ENCODE data around the gene CAT.

Gene CAT

DNA sequence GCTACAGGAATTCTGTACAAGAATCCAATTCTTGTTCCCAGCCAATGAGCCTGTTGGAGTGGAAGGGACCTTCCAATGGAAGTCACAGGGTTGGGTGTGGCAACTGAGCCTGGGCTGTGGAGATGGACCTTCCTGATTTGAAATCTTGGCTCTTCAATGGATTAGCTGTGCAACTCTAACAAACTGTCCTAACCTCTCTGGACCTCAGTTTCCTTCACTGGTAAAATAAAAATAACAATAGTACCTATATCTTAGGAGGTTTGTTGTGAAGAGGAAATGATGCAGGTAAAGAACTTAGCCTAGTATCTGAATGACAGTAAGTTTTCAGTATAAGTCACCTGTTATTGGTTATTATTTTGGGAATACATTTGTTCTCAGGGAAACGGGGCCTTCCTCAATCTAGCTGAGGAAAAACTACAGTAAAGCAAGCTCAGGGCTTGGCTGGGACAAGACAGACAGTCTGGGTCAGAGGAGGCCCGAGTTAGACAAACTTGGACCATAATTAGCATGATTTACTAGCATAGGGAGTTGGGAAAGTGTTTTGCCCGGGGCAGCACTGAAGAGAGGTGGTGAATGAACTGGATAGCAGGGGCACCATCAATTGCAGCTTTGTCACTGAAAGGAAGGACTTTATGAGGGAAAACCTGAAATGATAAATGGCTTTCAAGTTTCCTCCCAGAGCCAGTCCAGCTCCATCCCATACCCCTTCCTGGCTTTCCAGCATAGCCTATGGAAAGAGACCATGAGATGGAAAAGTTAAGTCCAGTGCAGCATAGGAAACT, 61.2 kb downstream of the CAT start:
- DNase-seq: no peak

DNA sequence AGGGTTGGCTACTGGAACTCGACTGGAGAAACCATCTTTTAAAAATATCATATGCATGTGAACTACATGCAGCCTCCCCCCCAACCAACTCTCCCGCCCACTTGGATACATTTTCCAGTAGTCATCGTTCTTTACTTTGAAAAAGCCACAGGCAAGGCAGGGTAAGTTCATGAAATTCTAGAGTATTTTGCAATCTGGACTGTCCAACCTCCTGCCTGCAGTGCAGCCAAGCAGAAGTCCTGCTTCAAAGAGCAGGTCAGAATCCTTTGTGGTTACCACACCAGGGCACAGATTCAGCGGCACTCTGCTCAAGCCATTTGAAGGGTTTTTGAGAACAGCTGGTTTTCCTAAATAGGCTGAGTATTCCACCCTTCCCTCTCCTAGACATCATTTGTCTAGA, 62.8 kb downstream of the CAT start:
- no peak for DNase-seq

DNA sequence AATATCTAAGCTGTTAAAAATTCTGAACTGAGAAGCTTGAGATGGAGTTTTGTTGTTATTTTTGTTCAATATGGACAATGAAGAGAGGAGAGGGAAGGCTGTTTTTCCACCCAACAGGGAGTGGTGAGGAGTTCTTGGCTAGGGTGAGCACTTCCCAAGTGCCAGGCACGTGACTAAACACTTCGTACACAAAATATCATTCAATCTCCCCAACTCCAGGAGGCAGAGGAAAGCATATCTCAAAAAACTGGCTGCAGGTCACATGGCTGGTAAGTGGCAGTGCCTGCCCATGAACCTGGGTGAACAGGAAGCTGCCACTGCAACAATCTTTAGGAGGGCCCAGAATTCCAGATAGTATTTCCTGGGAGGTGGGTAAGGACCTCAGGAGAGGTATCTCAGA, 63.2 kb downstream of the CAT start:
- no peak for DNase-seq

DNA sequence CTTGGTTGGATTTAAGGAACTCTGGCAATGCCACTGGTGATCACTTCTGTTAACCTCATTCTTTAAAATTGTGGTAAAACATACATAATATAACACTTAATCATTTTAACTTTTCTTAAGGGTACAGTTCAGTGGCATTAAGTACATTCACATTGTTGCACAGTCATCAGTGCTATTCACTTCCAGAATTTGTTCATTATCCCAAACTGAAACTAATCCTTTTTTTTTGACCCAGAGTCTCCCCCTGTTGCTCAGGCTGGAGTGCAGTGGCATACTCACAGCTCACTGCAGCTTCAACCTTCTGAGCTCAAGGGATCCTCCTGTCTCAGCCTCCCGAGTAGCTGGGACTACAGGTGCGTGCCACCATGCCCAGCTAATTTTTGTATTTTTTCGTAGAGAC, 64.2 kb downstream of the CAT start:
- no peak for DNase-seq

DNA sequence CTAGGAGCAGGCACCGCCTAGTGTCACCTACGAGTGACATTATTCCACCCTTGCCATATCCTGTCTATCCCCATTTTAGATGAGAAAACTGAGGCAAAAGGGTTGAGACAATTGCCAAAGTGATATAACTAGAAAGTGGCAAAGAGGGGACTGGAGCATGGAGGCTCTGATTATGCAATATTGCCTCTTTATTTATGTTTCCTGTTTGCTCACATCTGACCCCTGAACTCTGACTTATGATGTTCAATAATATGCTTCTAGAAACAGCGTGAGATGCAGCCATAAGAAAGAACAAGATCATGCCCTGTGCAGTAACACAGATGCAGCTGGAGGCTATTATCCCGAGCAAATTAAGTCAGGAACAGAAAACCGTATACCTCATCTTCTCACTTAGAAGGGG, 67.1 kb downstream of the CAT start:
- no peak for DNase-seq

DNA sequence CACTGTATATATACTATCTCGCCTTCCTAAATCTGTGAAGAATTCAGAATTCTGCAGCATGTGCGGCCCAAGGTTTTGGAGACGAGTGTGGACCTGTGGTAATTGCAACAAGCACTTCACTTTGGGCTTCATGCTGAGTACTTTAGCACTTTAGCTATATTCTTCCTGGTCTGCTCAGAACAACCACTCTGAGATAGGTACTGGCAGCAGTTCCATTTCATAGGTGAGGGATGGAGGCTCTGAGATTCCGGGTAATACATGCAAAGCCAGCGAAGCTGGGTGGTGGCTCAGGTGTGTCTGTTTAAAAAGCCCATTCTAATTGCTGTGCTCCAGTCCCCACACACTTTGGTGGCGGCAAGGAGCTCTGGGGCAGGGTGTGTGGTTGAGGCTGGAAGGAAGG, 68.4 kb downstream of the CAT start:
- DNase-seq: no peak

DNA sequence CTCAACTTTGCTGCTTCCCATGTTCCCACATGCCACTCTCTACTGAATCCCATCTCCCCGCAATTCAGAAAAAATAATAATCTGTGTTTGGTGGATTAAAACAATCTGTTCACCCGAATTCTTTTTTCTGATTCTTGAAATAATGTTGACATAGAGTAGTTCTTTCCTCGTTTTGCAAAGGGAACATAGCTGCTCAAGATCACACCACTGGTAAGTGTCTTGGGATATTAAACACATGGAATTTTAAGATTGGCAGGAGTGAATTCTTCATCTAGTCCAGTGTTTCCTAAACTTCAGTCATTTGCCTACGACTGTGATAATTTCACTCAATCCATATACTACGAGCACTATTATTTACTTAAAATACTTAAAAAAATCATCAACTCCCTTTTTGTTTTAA, 68.9 kb downstream of the CAT start:
- DNase-seq: no peak

DNA sequence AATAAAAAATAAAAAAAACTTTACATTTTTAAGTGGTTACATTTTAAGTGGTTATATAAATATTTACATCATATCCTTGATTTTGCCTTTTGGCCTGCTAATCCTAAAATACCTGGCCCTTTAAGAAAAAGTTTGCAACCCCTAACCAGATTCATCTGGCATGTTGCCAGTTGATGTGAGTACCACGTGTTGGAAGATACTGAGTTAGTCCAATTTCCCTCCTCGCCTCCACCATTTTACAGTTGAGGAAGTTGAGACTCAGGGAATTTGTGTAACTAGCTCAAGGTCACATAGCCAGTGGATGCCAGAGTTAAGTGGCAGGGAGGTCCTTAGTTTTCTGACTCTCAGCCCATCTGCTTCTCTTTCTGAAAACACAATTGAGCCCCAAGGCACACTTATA, 69.8 kb downstream of the CAT start:
- no peak for DNase-seq

DNA sequence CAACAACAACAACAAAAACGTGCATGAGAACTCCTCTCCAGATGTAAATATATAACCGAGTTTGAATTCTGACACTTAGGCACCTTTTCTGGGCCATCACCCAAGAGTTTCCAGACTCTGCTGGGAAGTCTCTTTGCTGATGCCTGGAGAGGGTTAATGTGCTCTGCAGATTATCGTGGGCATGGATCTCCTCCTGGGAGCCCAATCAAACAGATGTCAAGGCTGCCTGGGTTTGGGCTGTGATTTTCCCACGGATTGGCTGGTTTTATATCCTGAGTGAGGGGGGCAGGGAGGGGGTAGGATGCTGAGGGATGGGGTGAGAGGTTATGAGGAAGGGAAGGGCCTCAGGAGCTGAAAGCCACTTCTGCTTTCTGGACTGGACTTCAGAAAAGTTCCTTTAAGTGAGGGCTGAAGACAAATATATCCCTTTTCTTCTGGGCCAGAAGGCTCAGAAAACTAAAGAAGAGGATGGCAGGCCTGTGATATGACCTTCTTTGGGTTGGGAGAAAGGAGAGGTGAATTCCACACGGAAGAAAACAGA, 70.7 kb downstream of the CAT start:
- DNase-seq: no peak

DNA sequence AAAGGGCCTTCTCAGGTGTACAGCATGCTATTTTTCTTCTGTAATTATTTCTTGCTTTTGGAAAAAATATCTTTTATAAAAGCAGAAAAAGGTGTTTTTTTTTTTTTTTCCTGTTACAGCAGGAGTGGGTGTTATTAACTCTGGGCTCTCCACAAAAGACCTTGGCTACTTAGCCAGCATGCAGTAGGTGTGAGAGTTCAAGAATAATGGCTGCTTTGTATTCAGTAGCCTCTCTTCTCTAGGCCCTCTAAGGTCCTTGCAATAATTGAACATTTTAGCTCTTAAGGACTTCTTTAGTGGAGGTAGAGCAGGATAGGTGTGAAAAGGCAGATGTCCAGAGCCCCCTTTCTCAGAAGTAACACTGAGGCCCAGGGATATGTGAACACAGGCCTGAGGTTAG, 71.5 kb downstream of the CAT start:
- DNase-seq: no peak

DNA sequence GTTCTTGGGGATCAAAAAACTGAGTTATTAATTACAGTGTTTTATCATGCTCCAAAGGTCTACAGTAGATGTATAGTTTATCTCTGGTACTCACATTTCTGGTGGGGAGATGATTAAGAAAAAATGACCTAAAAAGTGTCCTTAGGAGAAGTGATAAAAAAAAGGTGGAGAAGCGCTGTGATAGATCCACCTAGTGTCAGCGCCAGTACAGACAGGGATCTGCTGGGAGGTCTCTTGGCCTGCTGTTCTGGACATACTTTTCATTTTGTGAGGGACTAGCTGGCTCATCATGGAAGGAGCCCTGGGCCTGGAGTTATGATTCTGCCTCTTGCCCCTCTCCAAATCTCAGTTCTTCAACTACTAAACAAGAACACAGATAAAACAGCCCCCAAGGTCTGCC, 71.9 kb downstream of the CAT start:
- DNase-seq: no peak

DNA sequence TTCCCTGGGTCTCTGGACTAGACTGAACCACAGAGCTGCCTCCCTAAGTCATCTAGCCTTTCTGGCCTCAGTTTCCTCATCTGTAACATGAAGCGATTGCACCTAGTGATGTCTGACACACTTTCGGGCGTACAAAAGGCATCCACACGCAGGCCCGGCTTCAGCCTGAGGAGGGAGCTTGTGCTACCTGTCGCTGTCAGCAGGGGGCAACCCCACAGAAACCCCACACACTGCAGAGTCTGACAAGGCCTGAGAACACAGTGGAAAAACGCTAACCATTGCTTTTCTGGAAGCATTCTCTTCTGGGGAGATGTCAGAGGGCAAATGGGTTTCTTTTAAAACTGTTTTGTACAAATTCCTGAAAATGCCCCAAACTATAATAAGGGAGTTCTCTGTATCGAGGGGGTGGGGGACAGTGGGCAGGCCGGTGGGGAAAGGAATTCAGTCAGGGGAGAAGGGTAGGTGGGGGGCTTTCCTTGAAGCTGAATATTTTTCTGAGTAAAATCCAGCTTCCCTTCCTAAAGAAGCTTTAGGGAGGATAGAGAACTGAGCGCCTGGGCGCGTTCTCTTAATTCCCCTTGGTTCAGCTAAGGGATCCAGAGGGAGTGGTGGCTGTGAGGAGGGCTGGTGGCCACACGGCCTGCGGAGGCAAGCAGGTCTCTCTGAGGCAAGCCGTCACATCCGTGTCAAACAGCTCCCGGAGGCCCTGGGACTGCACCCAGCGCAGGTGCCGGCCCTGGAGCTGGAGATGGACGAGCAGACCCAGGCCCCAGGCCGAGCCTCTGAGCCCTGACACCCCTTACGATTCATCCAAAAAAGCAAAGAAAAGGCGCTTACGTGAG, 74.3 kb downstream of the CAT start:
- no peak for DNase-seq

DNA sequence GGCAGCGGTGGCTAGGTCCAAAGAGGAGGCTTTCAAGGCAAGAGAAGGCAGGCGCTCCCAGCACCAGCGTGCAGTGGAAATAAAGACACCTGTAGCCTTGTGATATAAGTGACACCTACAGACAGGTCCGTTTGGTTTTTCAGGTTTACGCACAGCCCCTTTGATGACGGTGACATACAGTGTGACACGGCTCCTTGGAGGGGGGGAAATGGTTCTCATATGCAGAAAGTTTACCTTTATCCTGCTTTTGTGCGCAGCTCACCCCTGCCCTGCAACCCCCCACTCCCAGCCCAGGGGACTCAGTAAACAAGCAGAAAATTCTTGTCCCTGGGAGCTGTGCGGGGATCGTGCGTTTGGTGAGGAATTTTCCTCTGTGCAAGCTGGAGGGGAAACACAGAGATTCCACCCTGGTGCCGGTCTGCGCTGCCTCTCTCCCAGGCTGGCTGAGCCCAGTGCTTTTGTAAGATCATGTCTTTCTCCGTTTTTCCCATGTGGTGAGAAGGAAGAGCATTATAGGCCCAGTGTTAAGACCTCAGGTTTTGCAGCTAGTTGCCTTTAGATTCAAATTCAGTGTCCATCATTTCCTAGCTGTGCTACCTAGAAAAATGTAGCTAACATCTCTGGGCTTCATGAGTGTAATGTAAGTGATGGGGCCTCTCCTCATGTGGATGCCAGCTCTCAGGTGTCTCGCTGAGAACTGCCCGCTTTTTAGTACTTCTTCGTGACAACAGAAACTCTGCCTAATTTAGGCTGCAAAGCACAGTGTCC, 75.1 kb downstream of the CAT start, which contains the start of gene ELF5:
Gene ELF5, minus strand, starts transcription at position 113 of the 768 bp plus-strand sequence. CDS start 8,045 bp downstream, outside the sequence.
- DNase-seq: no peak

DNA sequence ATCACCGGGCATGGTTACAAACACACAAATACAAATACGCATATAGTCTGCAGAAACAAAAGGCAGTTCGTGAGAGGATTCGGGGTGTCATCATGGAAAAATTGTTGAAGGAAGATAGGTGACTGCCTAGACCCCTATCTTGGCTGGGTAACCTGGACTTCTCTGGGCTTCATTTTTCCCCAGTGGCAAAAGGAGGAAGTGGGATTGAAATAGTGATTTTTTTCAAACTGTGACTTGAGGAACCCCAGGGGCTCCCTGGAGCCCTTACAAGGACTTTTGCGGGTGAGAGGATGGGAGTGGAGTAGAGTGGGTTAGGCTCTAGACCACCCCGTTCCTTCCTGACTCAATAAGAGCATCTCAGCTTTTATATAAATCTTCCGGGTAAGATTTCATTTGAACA, 75.9 kb downstream of the CAT start:
- DNase-seq: no peak

DNA sequence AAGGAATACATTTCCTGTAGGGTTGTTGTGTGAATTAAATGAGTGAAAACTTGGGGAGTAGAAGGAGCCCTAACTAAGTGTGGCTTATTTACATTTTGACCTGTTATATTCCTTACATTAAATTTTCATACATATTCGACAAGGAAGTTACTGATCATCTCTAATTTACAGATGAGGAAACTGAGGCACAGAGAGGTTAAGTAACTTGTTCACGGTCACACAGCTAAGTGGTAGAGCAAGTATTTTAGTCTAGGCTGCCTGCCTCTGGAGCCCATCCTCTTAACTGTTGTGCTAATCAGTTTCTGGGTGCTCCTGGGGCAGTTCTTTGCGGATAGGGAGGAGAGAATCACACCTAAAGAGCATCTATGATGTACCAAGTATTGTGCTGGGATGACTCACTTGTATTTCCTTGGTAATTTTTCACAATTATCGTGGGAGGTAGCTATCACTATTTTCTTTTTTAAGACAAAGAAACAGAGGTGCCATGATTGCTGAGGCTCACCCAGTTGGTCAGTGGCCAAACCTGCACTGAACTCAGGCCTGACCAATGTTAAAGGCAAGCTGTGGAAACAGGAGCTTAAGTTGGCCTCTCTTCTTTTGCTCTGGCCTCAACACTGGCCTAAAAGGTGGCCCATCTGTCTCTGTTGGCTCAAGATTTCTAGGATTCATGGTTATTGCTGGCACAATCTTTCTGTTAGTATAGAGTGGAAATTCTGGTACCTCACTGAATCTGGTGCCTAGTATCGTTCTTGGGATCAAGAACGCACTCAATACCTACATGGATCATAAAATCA, 77.7 kb downstream of the CAT start:
- DNase-seq: no peak

DNA sequence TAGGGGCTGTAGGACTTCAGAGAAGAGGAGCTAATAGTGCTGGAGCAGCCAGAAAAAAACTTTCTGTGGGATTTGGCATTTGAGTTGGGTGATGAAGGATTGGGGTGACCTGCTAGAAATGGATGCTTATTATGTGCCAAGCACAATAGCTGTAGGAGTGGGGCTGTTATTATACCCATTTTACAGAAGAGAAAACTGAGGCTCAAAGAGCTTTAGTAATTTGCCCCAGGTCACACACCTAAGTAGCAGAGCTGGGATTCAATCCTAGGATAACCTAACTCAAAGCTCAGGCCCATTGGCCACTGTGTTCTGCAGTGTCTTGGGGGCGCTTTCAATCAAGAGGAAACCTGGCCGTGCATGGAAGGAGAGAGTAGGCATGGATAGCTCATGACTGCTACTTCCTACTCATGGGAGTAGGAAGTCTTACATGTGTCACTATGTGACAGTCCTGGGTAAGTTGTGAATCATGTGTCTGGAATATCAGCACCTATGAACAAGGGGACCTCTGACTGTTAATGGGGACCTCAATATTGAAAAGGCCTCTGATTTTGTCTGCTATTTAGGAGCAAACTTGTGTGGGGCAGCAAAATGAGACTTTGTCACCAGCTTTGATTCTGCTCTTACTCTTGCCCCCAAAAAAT, 81.0 kb downstream of the CAT start:
- DNase-seq: no peak

DNA sequence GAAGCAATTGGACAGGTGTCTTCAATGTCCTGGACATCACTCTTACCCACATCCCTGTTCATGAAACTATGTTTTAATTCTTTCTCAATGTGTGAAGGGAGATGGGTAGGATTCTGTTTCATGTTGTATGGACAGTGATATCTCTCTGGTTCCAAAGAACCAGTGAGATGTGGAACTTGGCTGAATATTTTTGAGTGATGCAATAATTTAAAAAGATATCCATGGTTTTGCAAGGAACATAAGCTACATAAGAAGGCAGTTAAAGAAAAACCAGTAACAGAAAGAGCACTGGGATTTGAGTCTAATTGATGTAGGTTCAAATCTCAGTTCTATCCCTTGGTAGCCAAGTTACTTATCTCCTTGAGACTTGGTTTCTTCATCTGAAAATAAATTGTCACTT, 82.5 kb downstream of the CAT start:
- no peak for DNase-seq

Measured in activated gamma-delta T cell (primary cell).